HG03432 (cell line): ENCODE measurements around the gene ZNF132.
"Not testable (repeated sequence)": the region's sequence is repeated elsewhere in the genome, so short reads cannot be mapped to it uniquely, and the experiment has no call there.

ENCODE experiments used
- ATAC-seq: cut with Tn5 transposase; IDR thresholded peaks from one replicate; pipeline ENCODE4 v1.9.1; 2021; ENCODE audit warnings: mild to moderate bottlenecking, moderate library complexity; ENCODE audit not compliant: unreplicated experiment

The ZNF132 gene

GRCh38 chr19:58408152-58409009 lies 31.6 kb downstream of the ZNF132 start, which contains the start of gene ZNF584:
Gene ZNF584, plus strand, starts transcription at chr19:58408649. Its CDS starts 499 bp downstream, at chr19:58409148.
- peak; percentile 92 for ATAC-seq

GRCh38 chr19:58407658-58408151 lies 32.2 kb downstream of the ZNF132 start:
- no peak for ATAC-seq

- ATAC-seq: no peak
Measured at GRCh38 chr19:58406818-58407657, 32.9 kb downstream of the ZNF132 start.

- ATAC-seq: not testable (repeated sequence)
Measured at GRCh38 chr19:58403920-58404478, 36.0 kb downstream of the ZNF132 start.

GRCh38 chr19:58401840-58402421 lies 38.0 kb downstream of the ZNF132 start:
- ATAC-seq: no peak

- peak; percentile 97 for ATAC-seq
Measured at GRCh38 chr19:58400916-58401839, 38.8 kb downstream of the ZNF132 start.

- ATAC-seq: no peak
Measured at GRCh38 chr19:58400316-58400915, 39.5 kb downstream of the ZNF132 start.

GRCh38 chr19:58399903-58400302 lies 40.0 kb downstream of the ZNF132 start:
- ATAC-seq: no peak

DNA sequence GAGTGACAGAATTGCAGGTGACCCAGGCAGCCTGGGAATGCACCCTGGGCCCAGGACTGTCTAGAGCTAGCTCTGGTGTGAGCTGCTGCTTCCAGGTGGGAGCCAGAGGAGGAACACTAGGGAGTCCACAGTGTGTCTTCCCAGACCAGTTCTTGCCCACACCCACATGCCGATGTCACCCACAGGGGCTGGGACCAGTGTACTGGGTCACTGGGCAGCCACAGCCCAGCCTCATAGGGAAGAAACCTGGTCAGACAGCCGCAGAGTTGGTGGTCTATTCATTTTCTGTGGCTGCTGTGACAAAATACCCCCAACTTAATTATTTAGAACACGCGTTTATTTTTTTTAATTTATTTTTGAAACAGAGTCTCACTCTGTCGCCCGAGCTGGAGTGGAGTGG lies 41.4 kb downstream of the ZNF132 start:
- no peak for ATAC-seq

DNA sequence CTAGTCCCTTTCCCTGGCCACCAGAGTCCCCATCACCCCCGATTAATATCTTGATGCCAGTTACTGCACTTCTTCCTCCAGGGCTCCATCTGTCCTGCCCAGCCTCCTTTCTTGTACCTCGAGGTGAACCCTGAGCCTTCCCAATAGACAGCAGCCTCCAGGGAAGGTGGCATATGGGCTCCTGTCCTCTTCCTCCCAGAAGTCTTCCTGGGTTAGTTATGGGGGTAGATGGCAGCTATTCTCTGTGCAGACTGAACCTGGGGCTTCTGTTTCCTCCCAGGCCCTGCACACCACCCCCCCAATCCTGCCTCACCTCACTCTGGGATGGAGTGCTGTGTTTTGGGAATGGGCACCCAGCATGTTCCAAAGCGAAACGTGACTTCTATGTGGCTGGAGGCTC lies 41.9 kb downstream of the ZNF132 start:
- ATAC-seq: no peak

GRCh38 chr19:58397533-58398037 lies 42.4 kb downstream of the ZNF132 start:
- no peak for ATAC-seq

GRCh38 chr19:58396691-58397532 lies 43.0 kb downstream of the ZNF132 start:
- ATAC-seq: no peak

- no peak for ATAC-seq
Measured at GRCh38 chr19:58395979-58396627, 43.9 kb downstream of the ZNF132 start.

GRCh38 chr19:58395220-58395978 lies 44.6 kb downstream of the ZNF132 start, which contains the start of gene RNF225:
Gene RNF225, plus strand, starts transcription at chr19:58395656. Its CDS starts 434 bp downstream, at chr19:58396090.
- ATAC-seq: no peak

DNA sequence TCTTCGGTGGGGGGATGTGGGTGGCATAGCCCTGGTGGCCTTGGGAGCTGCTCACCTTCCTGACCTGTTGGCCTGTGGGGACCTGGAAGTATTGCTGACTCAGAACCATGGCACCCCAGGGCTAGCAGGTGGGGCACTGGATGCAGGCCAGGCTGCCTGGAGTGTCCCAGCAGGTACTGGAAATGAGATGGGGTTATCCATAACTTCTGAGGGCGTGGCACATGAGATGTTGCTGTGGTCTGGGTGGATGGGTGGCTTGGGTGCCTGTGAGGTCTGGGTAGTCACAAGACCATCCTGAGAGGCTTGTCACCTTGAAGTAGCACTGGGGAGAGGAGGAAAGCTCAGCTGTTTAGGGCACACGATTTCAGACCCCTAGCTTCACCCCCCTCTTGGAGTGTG lies 45.1 kb downstream of the ZNF132 start:
- no peak for ATAC-seq

DNA sequence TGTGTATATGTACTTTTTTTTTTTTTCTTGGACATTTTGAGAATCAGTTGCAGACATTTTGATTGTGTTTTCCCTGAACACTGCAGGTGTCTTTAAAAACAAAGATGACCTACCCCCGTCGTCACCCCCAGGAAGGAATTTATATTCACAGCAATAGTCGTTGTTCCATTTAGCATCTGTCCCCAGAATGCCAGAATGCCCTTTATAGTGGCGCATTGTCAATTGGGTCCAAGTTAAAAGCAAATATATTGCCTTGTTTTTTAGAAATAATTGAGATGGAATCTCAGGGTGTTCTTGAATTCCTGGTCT lies 46.3 kb downstream of the ZNF132 start:
- ATAC-seq: no peak
